ENCODE data around the gene KCNG2. TPM values are rescaled to one million over a fixed set of nuclear protein-coding genes. Genes with fewer than 3 reads are reported as not detected.

The KCNG2 gene
- total and polyA plus RNA-seq, 2 experiments from 2014 or later = 0.15 TPM; not detected in 1

GRCh38 chr18:79788734-79789085, 9.0 kb upstream of the KCNG2 start:
- no peak overlapping the region for H3K27ac ChIP-seq
- H3K36me3 ChIP-seq = no peaks in the 10 kb centered on the region
- no peak overlapping the region for H3K4me3 ChIP-seq
- no peaks in the 10 kb centered on the region for H3K4me1 ChIP-seq (ENCODE audit: low read depth)
- no peak for TF ChIP-seq CTCF (IDR thresholded peaks at IDR 0.05; ENCODE audit: low read depth, low read length)
- H3K9me3 ChIP-seq (ENCODE audit: low read depth) = no peaks in the 10 kb centered on the region
- H3K27me3 ChIP-seq = peaks cover 96% of the 10 kb centered on the region
- DNase-seq (ENCODE audit: low read depth in 1 of 2, low spot score in 1 of 2) = no peak

- Histone ChIP-seq H3K36me3 (no peaks in the 10 kb centered on the region), H3K9me3 (ENCODE audit: low read depth) (no peaks in the 10 kb centered on the region), H3K4me1 (ENCODE audit: low read depth) (no peaks in the 10 kb centered on the region), H3K27me3 (peaks cover 95% of the 10 kb centered on the region), H3K27ac (no peak overlapping the region), H3K4me3 (no peak overlapping the region)
- TF ChIP-seq CTCF (IDR thresholded peaks at IDR 0.05; ENCODE audit: low read depth, low read length) = no peak
- DNase-seq (ENCODE audit: low read depth in 1 of 2, low spot score in 1 of 2) = no peak
These were observed 8.4 kb upstream of the KCNG2 start for GRCh38 chr18:79789091-79789891.

- Histone ChIP-seq H3K36me3 (no peaks in the 10 kb centered on the region), H3K27me3 (peaks cover 89% of the 10 kb centered on the region), H3K27ac (no peak overlapping the region), H3K9me3 (ENCODE audit: low read depth) (no peaks in the 10 kb centered on the region), H3K4me3 (no peak overlapping the region), H3K4me1 (ENCODE audit: low read depth) (no peaks in the 10 kb centered on the region)
- DNase-seq (ENCODE audit: low read depth in 1 of 2, low spot score in 1 of 2) = no peak
- TF ChIP-seq CTCF (IDR thresholded peaks at IDR 0.05; ENCODE audit: low read depth, low read length) = no peak
These were observed 7.5 kb upstream of the KCNG2 start for GRCh38 chr18:79789901-79790890.

- Histone ChIP-seq H3K27me3 (peaks cover 87% of the 10 kb centered on the region), H3K27ac (no peak overlapping the region), H3K4me1 (ENCODE audit: low read depth) (no peaks in the 10 kb centered on the region), H3K9me3 (ENCODE audit: low read depth) (no peaks in the 10 kb centered on the region), H3K4me3 (no peak overlapping the region), H3K36me3 (no peaks in the 10 kb centered on the region)
- TF ChIP-seq CTCF (IDR thresholded peaks at IDR 0.05; ENCODE audit: low read depth, low read length) = peak; percentile 19
- DNase-seq (ENCODE audit: low read depth in 1 of 2, low spot score in 1 of 2) = peak in 1 of 2 donors; percentile 100
These were observed 6.5 kb upstream of the KCNG2 start for GRCh38 chr18:79790996-79791972.
